H1 (cell line): ENCODE measurements around the gene C20orf144. TPM values are rescaled to one million over a fixed set of nuclear protein-coding genes. Genes with fewer than 3 reads are reported as not detected.

ENCODE experiments used
- CHD7 ChIP-seq: fragments of 300-600 bp; sonication (generic); IDR thresholded peaks from 2 replicates; pipeline ENCODE4 v1.7.1; 2012; ENCODE audit warnings: low read length, moderate library complexity, mild to moderate bottlenecking, inconsistent platforms; ENCODE audit not compliant: insufficient replicate concordance
- EZH2 ChIP-seq: fragments of 200-600 bp; sonication (generic); IDR thresholded peaks from 2 replicates; pipeline ENCODE4 v1.7.1; 2012; ENCODE audit warnings: low read depth, mild to moderate bottlenecking, moderate library complexity, low read length, inconsistent platforms; ENCODE audit not compliant: severe bottlenecking
- HDAC2 ChIP-seq, 2 experiments: fragments of 300-600 bp in 1 of 2; sonication (generic) in 1 of 2; IDR thresholded peaks; 2 replicates each; pipeline ENCODE4 v1.6.1; 2011 to 2012; ENCODE audit warnings: low read depth in 2 of 2, low read length in 2 of 2, mild to moderate bottlenecking in 2 of 2, moderate library complexity in 2 of 2, borderline replicate concordance in 1 of 2, inconsistent platforms in 1 of 2
- polyA plus RNA-seq, 7 experiments: library from polyadenylated mRNA; depleted of rRNA in 3 of 7; stranded (reverse) in 5 of 7; unstranded in 2 of 7; fragments of >200 nt in 5 of 7; fragments of 200-250 nt in 2 of 7; gene quantifications; 1 replicate in 5 of 7; 2 replicates in 1 of 7; 4 replicates in 1 of 7; pipeline versions ENCODE4 v1.2.1 to v1.2.3, GENCODE V29; 2011 to 2013; ENCODE audit warnings: missing spikeins in 2 of 7, mixed read lengths in 2 of 7
- total RNA-seq: library from RNA; stranded (reverse); fragmentation: NEBNext Ultra II Directional; extraction: Animal tissue kit (Norgen Biotek cat#: 25700); gene quantifications from 2 replicates; pipeline ENCODE4 v1.2.1, GENCODE V29; 2021
- TF ChIP-seq, protein P1 (sequence below), 3 experiments: IDR thresholded peaks; 1 replicate in 2 of 3; 2 replicates in 1 of 3; pipeline versions ENCODE4 v1.5.1 to v1.6.1; 2011; ENCODE audit warnings: low read length in 3 of 3, mild to moderate bottlenecking in 3 of 3, inconsistent platforms in 2 of 3, low read depth in 1 of 3, moderate library complexity in 1 of 3; ENCODE audit not compliant: insufficient read depth in 1 of 3; ENCODE audit errors: control extremely low read depth in 1 of 3

C20orf144 gene
- total and polyA plus RNA-seq, 2 of the 8 experiments (the other 6 are each of a cell fraction or from before 2014, with no cell fraction given), result 0.21 to 0.24 TPM

GRCh38 chr20:33693741-33694638 is 31.9 kb downstream of the C20orf144 start (continued):
- TF ChIP-seq EZH2 (no peak), CHD7 (no peak), HDAC2 (IDR thresholded peaks at IDR 0.05; ENCODE audit: borderline replicate concordance in 1 of 2, low read depth in 2 of 2, low read length in 2 of 2) (no peak)
- TF ChIP-seq, protein P1, sequence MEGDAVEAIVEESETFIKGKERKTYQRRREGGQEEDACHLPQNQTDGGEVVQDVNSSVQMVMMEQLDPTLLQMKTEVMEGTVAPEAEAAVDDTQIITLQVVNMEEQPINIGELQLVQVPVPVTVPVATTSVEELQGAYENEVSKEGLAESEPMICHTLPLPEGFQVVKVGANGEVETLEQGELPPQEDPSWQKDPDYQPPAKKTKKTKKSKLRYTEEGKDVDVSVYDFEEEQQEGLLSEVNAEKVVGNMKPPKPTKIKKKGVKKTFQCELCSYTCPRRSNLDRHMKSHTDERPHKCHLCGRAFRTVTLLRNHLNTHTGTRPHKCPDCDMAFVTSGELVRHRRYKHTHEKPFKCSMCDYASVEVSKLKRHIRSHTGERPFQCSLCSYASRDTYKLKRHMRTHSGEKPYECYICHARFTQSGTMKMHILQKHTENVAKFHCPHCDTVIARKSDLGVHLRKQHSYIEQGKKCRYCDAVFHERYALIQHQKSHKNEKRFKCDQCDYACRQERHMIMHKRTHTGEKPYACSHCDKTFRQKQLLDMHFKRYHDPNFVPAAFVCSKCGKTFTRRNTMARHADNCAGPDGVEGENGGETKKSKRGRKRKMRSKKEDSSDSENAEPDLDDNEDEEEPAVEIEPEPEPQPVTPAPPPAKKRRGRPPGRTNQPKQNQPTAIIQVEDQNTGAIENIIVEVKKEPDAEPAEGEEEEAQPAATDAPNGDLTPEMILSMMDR (IDR thresholded peaks at IDR 0.05; ENCODE audit: control extremely low read depth in 1 of 3, insufficient read depth in 1 of 3, low read depth in 1 of 3, low read length in 3 of 3), result peak in 1 of 3 experiments; percentile 4; a peak in 1 of 4 replicates
